ENCODE measurements around the gene FBLN2.

DNA sequence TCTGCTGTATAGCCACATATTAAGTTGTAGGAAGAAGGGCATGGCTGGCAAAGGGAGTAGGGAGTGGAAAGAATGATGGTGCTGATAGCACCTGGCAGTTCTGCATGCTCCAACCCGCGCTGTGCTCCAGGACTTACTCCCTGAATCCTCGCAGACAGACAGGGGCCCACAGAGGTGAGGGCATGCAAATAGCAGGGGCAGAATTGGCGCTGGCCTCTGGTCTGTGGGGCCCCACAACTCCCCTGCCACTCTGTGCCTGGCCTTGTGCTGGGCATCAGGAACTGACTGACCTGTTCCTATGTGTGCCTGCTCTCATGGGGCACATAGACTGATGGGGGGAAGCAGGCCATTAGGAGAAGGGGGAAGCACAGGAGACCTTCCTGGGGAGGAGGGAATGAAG, 47.9 kb upstream of the FBLN2 start:
- TF ChIP-seq, protein P1, sequence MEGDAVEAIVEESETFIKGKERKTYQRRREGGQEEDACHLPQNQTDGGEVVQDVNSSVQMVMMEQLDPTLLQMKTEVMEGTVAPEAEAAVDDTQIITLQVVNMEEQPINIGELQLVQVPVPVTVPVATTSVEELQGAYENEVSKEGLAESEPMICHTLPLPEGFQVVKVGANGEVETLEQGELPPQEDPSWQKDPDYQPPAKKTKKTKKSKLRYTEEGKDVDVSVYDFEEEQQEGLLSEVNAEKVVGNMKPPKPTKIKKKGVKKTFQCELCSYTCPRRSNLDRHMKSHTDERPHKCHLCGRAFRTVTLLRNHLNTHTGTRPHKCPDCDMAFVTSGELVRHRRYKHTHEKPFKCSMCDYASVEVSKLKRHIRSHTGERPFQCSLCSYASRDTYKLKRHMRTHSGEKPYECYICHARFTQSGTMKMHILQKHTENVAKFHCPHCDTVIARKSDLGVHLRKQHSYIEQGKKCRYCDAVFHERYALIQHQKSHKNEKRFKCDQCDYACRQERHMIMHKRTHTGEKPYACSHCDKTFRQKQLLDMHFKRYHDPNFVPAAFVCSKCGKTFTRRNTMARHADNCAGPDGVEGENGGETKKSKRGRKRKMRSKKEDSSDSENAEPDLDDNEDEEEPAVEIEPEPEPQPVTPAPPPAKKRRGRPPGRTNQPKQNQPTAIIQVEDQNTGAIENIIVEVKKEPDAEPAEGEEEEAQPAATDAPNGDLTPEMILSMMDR (IDR thresholded peaks at IDR 0.05): no peak
- no peak for TF ChIP-seq POLR2A (IDR thresholded peaks at IDR 0.05)
